Right hindlimb (tissue), 1 donor: ENCODE measurements around the gene PNMT.
"Not testable (repeated sequence)": the region's sequence is repeated elsewhere in the genome, so short reads cannot be mapped to it uniquely, and the experiment has no call there.

Source experiments
- DNase-seq: peaks from one replicate; pipeline ENCODE4 v3.0.0-alpha.2; 2018

Gene PNMT

DNA sequence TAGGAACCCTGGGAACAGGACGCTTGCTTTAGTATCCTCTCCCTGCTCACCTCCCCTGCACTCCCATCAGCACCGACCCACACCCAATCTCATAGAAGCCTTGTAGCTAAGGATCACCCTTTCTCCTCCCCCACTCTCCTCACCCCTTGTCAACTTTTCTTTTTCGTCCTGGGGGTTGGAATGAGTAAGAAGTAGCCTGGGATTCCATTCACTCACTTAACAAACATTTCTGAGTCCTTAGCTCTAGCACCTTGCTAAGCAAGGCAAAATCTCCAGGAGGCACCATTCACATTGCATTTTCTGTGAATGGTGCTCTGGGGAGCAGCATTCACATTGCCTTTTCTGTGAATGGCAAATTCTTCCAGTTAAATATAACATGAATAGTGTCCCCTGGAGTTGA is 20.7 kb downstream of the PNMT start:
- no peak for DNase-seq

GRCh38 chr17:39694593-39694992 is 26.3 kb downstream of the PNMT start:
- DNase-seq = no peak

DNA sequence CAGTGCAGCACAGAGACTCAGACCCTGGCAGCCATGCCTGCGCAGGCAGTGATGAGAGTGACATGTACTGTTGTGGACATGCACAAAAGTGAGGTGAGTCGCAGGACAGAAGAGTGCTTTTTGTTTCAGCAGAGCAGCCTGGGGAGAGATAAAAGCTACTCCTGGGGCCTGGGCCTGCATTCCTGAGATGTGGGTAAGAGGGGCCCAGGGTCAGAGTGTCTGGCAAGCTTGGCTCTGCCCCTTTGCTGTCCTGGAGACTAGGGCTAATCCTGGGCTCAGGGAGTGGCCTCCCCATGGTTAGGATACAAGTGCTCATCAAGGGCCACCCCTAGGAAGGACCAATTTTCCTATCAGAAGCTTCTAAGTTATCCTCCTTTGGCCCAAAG is 26.8 kb downstream of the PNMT start:
- DNase-seq = no peak

DNA sequence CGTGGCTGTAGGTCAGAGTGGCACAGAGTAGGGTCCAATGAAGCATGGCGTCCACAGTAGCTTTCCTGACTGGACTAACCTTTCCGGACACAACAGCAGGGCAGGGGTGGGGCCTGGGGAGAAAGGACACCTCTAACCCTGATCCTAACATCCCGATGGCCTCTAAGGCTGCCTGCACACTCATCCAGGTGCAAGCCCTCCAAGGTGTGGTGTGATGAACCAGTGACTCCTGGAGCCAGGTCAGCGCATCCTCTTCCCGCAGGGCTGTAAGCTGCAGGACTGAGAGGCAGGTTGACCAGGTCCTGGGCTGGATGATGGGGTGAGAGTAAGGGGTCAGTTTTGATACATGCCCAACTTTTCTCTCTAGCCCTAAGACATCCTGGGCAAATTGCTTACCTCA is 28.5 kb downstream of the PNMT start:
- no peak for DNase-seq

- no peak for DNase-seq
Measured at GRCh38 chr17:39697961-39698360, 29.7 kb downstream of the PNMT start.

- not testable (repeated sequence) for DNase-seq
Measured at GRCh38 chr17:39699157-39699817, 31.0 kb downstream of the PNMT start.

- peak; percentile 86 for DNase-seq
Measured at GRCh38 chr17:39699818-39700147, 31.5 kb downstream of the PNMT start, which contains the start of gene ERBB2. TSS of gene ERBB2 (plus strand) at chr17:39700064. CDS start at chr17:39700239, 175 bp downstream.

- peak; percentile 86 for DNase-seq
Measured at GRCh38 chr17:39700148-39700987, 32.1 kb downstream of the PNMT start.

- no peak for DNase-seq
Measured at GRCh38 chr17:39701012-39701783, 32.9 kb downstream of the PNMT start.

- DNase-seq = no peak
Measured at GRCh38 chr17:39701784-39702422, 33.6 kb downstream of the PNMT start.

- no peak for DNase-seq
Measured at GRCh38 chr17:39702901-39703893, 34.9 kb downstream of the PNMT start.

DNA sequence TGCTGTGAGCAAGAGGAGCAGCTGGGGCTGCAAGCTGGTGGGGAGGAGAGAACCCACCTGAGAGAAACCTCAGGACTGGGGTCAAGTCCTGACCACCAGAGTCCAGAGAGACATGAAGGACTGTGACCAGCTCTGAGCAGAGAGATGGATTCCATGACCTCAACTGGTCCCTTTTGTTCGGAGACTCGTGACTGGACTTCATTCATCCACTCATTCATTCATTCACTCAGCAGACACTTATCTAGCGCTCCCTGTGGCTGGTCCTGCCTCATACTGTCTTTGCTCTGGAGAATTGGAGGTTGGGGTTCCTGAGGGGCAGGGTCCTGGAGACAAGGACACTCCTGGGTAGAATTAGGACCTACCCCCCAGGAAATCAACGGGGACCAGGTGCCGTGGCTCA is 35.7 kb downstream of the PNMT start:
- no peak for DNase-seq

- no peak for DNase-seq
Measured at GRCh38 chr17:39704821-39705551, 36.7 kb downstream of the PNMT start.

DNA sequence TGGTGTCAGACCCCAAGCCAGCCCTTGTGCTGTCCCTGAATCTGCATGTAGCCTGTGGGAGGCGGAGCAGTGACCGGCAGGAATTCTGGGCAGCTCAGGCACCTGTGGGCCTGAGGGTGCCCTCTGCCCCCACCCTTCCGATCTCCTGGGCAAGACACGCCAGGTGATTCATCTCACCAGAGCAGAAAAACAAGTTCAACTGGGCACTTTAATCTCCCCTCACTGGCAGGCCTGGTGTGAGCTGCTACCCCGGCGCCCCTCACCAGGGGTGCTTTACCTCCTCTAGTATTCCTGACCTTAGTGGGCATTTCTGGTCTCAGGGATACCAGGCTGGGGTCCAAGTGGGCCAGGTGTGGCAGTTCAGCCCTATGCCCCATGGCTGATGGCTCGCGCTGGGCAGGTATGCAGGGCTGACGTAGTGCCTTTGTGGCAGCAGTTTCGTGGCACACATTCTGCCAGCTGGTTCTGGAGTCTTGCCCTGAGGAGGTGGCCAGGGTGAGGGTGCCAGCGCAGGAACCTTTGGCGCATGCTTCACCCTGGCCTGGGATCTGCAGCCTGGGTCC is 37.6 kb downstream of the PNMT start:
- DNase-seq = no peak

- no peak for DNase-seq
Measured at GRCh38 chr17:39706383-39706782, 38.1 kb downstream of the PNMT start.

DNA sequence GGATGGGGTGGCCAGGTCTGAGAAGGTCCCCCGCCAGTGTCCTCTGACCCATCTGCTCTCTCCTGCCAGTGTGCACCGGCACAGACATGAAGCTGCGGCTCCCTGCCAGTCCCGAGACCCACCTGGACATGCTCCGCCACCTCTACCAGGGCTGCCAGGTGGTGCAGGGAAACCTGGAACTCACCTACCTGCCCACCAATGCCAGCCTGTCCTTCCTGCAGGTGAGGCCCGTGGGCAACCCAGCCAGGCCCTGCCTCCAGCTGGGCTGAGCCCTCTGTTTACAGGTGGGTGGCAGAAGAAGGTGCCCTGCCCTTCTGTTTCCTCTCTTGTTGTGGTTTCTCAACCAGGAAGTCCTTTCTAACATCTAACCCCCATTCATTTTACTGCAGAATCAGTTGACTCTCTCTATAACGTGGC is 38.7 kb downstream of the PNMT start:
- DNase-seq = no peak

- DNase-seq = no peak
Measured at GRCh38 chr17:39709319-39709997, 41.2 kb downstream of the PNMT start.

GRCh38 chr17:39709998-39710964 is 42.0 kb downstream of the PNMT start:
- no peak for DNase-seq

- not testable (repeated sequence) for DNase-seq
Measured at GRCh38 chr17:39711071-39711470, 42.8 kb downstream of the PNMT start.
